GM12875 (cell line): ENCODE measurements around the gene HCN2.

ENCODE experiments used
- H3K4me3 ChIP-seq: one replicate; pipeline ENCODE4 v1.5.1; 2011; ENCODE audit warnings: low read depth, low read length, control low read depth
- CTCF ChIP-seq: IDR thresholded peaks from 2 replicates; pipeline ENCODE4 v1.5.1; 2011; ENCODE audit warnings: low read depth, mild to moderate bottlenecking, control low read depth, inconsistent platforms, low read length, moderate library complexity, borderline replicate concordance; ENCODE audit not compliant: insufficient read depth

HCN2 gene

GRCh38 chr19:651991-652390 lies 62.3 kb downstream of the HCN2 start:
- H3K4me3 ChIP-seq: no peak overlapping the region
- TF ChIP-seq CTCF: no peak

GRCh38 chr19:652467-653389 lies 63.0 kb downstream of the HCN2 start:
- TF ChIP-seq CTCF: no peak

GRCh38 chr19:653425-653824 lies 63.7 kb downstream of the HCN2 start:
- no peak for TF ChIP-seq CTCF
- H3K4me3 ChIP-seq: no peak overlapping the region

More at GRCh38 chr19:652467-653389, 63.0 kb downstream of the HCN2 start:
- H3K4me3 ChIP-seq: no peak overlapping the region

DNA sequence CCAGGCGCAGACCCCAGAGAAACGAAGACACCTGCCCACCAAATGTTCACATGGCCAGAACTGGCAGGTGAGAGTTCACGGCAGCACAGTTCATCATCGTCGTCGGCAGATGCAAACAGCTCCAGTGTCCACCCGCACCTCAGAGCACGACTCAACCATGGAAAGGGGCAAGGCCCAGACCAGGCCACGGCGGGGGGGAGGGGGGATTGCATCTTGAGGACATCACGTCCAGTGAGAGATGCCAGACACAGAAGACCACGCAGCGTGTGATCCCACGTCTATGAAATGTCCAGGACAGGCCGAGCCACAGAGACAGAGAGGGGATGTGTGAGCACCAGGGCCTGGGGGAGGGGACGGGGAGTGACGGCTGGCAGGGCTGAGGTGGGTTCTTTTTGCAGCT lies 66.0 kb downstream of the HCN2 start:
- no peak for TF ChIP-seq CTCF
- no peak overlapping the region for H3K4me3 ChIP-seq

DNA sequence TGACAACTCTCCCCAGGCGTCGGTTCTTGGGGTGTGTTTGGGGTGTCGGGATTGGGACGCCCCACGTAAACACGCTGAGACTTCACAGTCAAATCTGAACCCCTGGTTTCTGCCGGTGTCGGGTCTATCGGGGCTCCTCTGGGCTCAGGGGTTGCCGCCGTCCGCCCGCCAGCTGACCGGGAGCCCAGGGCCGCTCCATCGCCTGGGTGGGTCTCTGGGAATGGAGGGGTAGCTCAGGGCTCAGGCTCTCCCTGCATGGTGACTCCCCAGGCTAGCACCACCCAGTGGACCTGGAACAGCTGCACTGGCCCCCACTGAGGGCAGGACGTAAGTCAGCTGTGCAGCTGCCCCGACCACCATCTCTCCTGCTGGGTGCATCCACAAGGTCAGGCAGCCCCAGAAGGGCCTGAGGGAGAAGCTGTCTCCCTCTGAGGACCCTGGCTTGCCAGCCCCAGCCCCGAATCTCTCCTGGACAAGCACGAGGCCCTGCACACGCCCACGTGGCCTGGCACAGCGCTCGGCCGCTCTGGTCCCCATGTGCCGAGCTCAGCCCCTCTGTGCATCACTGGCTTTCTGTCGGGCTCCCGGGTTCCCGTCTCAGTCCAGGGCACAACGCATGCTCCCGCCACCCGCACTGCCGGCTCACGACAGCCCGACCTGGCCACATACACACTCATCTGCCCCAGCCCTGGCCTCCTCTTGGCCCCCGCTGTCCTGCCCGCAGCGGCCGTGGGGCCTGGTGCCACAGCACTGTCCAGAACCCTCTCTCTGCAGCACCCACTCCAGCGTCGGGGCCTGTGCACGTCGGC lies 67.3 kb downstream of the HCN2 start:
- TF ChIP-seq CTCF: no peak
- H3K4me3 ChIP-seq: no peak overlapping the region

GRCh38 chr19:657611-658010 lies 67.9 kb downstream of the HCN2 start:
- H3K4me3 ChIP-seq: no peak overlapping the region
- no peak for TF ChIP-seq CTCF
